Endothelial cell of umbilical vein (primary cell): ENCODE measurements around the gene LGALS13. TPM values are rescaled to one million over a fixed set of nuclear protein-coding genes. Genes with fewer than 3 reads are reported as not detected.
A peak's percentile ranks its signal among the peaks of the same experiment; 100 is the strongest.

ENCODE experiments used
- BruUV-seq: library from RNA; stranded (reverse); fragments of 400-500 nt; replicated peaks from 2 replicates; lab custom pipeline; 2021; lab: Mats Ljungman, UMichigan
- CTCF ChIA-PET: fragments of 300-600, 350-600 bp; sonication (Branson Sonifier 250); formaldehyde crosslinking; loops from one replicate; lab custom pipeline; 2021; ENCODE audit warnings: antibody characterized with exemption, inconsistent platforms; lab: Charles Lee
- POLR2A ChIA-PET: fragments of 300-600, 350-600 bp; sonication (Branson Sonifier 250); formaldehyde crosslinking; loops from one replicate; lab custom pipeline; 2021; ENCODE audit warnings: antibody characterized with exemption, inconsistent platforms; lab: Charles Lee
- DNase-seq: peaks from one replicate; pipeline ENCODE4 v3.0.0-alpha.2; 2011; ENCODE audit warnings: low read depth, low spot score
- FAIRE-seq: peaks from 2 replicates; lab custom pipeline; 2011; peaks lifted over from hg19 to GRCh38; lab: Jason Lieb, UNC
- H2AFZ ChIP-seq: 2 replicates; pipeline ENCODE4 v1.6.0; 2012; ENCODE audit warnings: low read depth, low read length, control low read depth, inconsistent platforms
- H3K27ac ChIP-seq: 2 replicates; pipeline ENCODE4 v1.5.1; 2011; ENCODE audit warnings: low read depth, mild to moderate bottlenecking, control low read depth, low read length, moderate library complexity; ENCODE audit not compliant: insufficient read depth
- H3K27me3 ChIP-seq, 2 experiments: 2 replicates each; pipeline versions ENCODE4 v1.6.0 to v1.6.1; 2011; ENCODE audit warnings: low read length in 2 of 2, mixed read lengths in 1 of 2; ENCODE audit not compliant: control insufficient read depth in 2 of 2, insufficient read depth in 2 of 2
- H3K36me3 ChIP-seq, 2 experiments: 2 replicates in 1 of 2; 3 replicates in 1 of 2; pipeline ENCODE4 v1.5.1; 2011; ENCODE audit warnings: low read length in 2 of 2, mild to moderate bottlenecking in 1 of 2, moderate library complexity in 1 of 2; ENCODE audit not compliant: control insufficient read depth in 2 of 2, insufficient read depth in 2 of 2; ENCODE audit errors: extremely low read depth in 1 of 2
- H3K4me1 ChIP-seq: 3 replicates; pipeline ENCODE4 v1.5.1; 2011; ENCODE audit warnings: mild to moderate bottlenecking, low read length; ENCODE audit not compliant: control insufficient read depth, insufficient read depth; ENCODE audit errors: extremely low read depth
- H3K4me2 ChIP-seq: 2 replicates; pipeline ENCODE4 v1.6.1; 2011; ENCODE audit warnings: low read length, control low read depth, mixed read lengths; ENCODE audit not compliant: insufficient read depth
- H3K4me3 ChIP-seq, 3 experiments: fragments of 200-600 bp in 1 of 3; sonication (generic), shearing (Covaris generic) in 1 of 3; replicated peaks in 1 of 3; 2 replicates each; pipeline ENCODE4 v1.5.1; 2011 to 2016; ENCODE audit warnings: control low read depth in 3 of 3, low read length in 3 of 3, mild to moderate bottlenecking in 2 of 3, inconsistent platforms in 1 of 3, low read depth in 1 of 3, moderate library complexity in 1 of 3; ENCODE audit not compliant: insufficient read depth in 1 of 3
- H3K79me2 ChIP-seq: 2 replicates; pipeline ENCODE4 v1.6.0; 2012; ENCODE audit warnings: low read length, inconsistent platforms; ENCODE audit not compliant: control insufficient read depth, insufficient read depth
- H3K9ac ChIP-seq: replicated peaks from 2 replicates; pipeline ENCODE3; 2011; ENCODE audit warnings: low read length, control low read depth; ENCODE audit not compliant: insufficient read depth; ENCODE audit errors: extremely low read depth
- H3K9me1 ChIP-seq: replicated peaks from 3 replicates; pipeline ENCODE4 v1.6.0; 2011; ENCODE audit warnings: mild to moderate bottlenecking, low read length; ENCODE audit not compliant: control insufficient read depth, insufficient read depth; ENCODE audit errors: extremely low read depth
- H3K9me3 ChIP-seq: replicated peaks from 2 replicates; pipeline ENCODE4 v1.5.1; 2012; ENCODE audit warnings: low read length, inconsistent platforms; ENCODE audit not compliant: control insufficient read depth, insufficient read depth
- H4K20me1 ChIP-seq: replicated peaks from 2 replicates; pipeline ENCODE3; 2011; ENCODE audit warnings: mild to moderate bottlenecking, low read length; ENCODE audit not compliant: control insufficient read depth, insufficient read depth; ENCODE audit errors: extremely low read depth
- CTCF ChIP-seq, 2 donors: IDR thresholded peaks; 1 replicate in 1 of 2; 2 replicates in 1 of 2; pipeline ENCODE4 v1.5.1; 2011; ENCODE audit warnings: low read length in 2 of 2, mild to moderate bottlenecking in 2 of 2, moderate library complexity in 2 of 2, control low read depth in 1 of 2, inconsistent platforms in 1 of 2, low read depth in 1 of 2; ENCODE audit not compliant: insufficient read depth in 1 of 2; ENCODE audit errors: extremely low read depth in 1 of 2
- EZH2 ChIP-seq: IDR thresholded peaks from 2 replicates; pipeline ENCODE4 v1.6.1; 2012; ENCODE audit warnings: borderline replicate concordance, low read depth, mild to moderate bottlenecking, moderate library complexity, low read length, inconsistent platforms; ENCODE audit not compliant: severe bottlenecking
- FOS ChIP-seq: IDR thresholded peaks from 2 replicates; pipeline ENCODE4 v1.6.1; 2011; ENCODE audit warnings: mild to moderate bottlenecking, low read length, moderate library complexity, borderline replicate concordance; ENCODE audit not compliant: insufficient read depth
- JUN ChIP-seq: IDR thresholded peaks from 2 replicates; pipeline ENCODE4 v1.6.1; 2011; ENCODE audit warnings: borderline replicate concordance, low read depth; ENCODE audit not compliant: insufficient read length, insufficient read depth
- MYC ChIP-seq: IDR thresholded peaks from one replicate; pipeline ENCODE4 v1.6.1; 2011; ENCODE audit warnings: mild to moderate bottlenecking, low read depth, low read length
- POLR2A ChIP-seq: IDR thresholded peaks from 2 replicates; pipeline ENCODE4 v1.6.1; 2012; ENCODE audit warnings: low read depth, mild to moderate bottlenecking, control low read depth, low read length
- POLR2AphosphoS5 ChIP-seq: IDR thresholded peaks from 2 replicates; pipeline ENCODE4 v1.6.1; 2012; ENCODE audit warnings: low read depth, mild to moderate bottlenecking, control low read depth, low read length, moderate library complexity; ENCODE audit not compliant: insufficient read depth
- dilution Hi-C: fragments of 300-500 bp; cut with MboI; formaldehyde crosslinking; loops from one replicate; pipeline ENCODE4 v1.15.0; 2019; ENCODE audit warnings: low sequenced_read_pairs; ENCODE audit not compliant: extremely low pct_ligation_motif_present
- intact Hi-C: fragments of 100-400 bp; cut with micrococcal nuclease; formaldehyde crosslinking; loops from one replicate; pipeline ENCODE4 v1.10.0; 2022
- polyA plus RNA-seq, 4 experiments: library from polyadenylated mRNA; depleted of rRNA in 3 of 4; stranded (reverse) in 3 of 4; unstranded in 1 of 4; fragments of >200 nt; gene quantifications; 2 replicates each; pipeline versions ENCODE4 v1.2.1 to v1.2.3, GENCODE V29; 2011 to 2012; ENCODE audit warnings: missing spikeins in 1 of 4
- total RNA-seq: library from RNA; stranded (reverse); gene quantifications from 2 replicates; pipeline ENCODE4 v1.2.3, GENCODE V29; 2021
- TF ChIP-seq, protein P1 (sequence below): IDR thresholded peaks from 2 replicates; pipeline ENCODE4 v1.6.1; 2011; ENCODE audit not compliant: insufficient read depth, insufficient read length

The LGALS13 gene
- total and polyA plus RNA-seq, 2 donors (not counting 3 experiments of a cell fraction or from before 2014, with no cell fraction given), result not detected

- CTCF ChIA-PET, result no interaction called here
- H3K4me2 ChIP-seq, result no peak overlapping the region
- no peak overlapping the region for H2AFZ ChIP-seq
- no peaks in the 10 kb centered on the region for H3K9me3 ChIP-seq
- H4K20me1 ChIP-seq, result no peaks in the 10 kb centered on the region
- H3K9me1 ChIP-seq, result no peaks in the 10 kb centered on the region
- no peak for TF ChIP-seq JUN
- TF ChIP-seq EZH2, result no peak
- TF ChIP-seq FOS, result no peak
- TF ChIP-seq, protein P1, sequence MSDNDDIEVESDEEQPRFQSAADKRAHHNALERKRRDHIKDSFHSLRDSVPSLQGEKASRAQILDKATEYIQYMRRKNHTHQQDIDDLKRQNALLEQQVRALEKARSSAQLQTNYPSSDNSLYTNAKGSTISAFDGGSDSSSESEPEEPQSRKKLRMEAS, result no peak
- TF ChIP-seq POLR2AphosphoS5, result no peak
- no peak for TF ChIP-seq POLR2A
- no TSS peak for BruUV-seq
- no peak overlapping the region for H3K27ac ChIP-seq
- POLR2A ChIA-PET, result no interaction called here
- no peaks in the 10 kb centered on the region for H3K27me3 ChIP-seq
- dilution Hi-C loops, result no loop called here
- H3K36me3 ChIP-seq, result no peaks in the 10 kb centered on the region
- intact Hi-C loops, result no loop called here
- no peaks in the 10 kb centered on the region for H3K79me2 ChIP-seq
- H3K4me1 ChIP-seq, result no peaks in the 10 kb centered on the region
- DNase-seq (peak; percentile 4), FAIRE-seq (no peak)
- no peak overlapping the region for H3K4me3 ChIP-seq
- H3K9ac ChIP-seq, result no peak overlapping the region
These were observed 12.1 kb upstream of the LGALS13 start for GRCh38 chr19:39590265-39590664.

- Histone ChIP-seq H3K36me3 (no peaks in the 10 kb centered on the region), H3K9ac (no peak overlapping the region), H3K4me1 (no peaks in the 10 kb centered on the region), H3K9me1 (no peaks in the 10 kb centered on the region), H4K20me1 (no peaks in the 10 kb centered on the region), H3K27me3 (no peaks in the 10 kb centered on the region), H3K27ac (no peak overlapping the region), H2AFZ (no peak overlapping the region), H3K4me3 (no peak overlapping the region), H3K4me2 (no peak overlapping the region), H3K79me2 (no peaks in the 10 kb centered on the region), H3K9me3 (no peaks in the 10 kb centered on the region)
- ChIA-PET POLR2A (no interaction called here), CTCF (no interaction called here)
- BruUV-seq, result no TSS peak
- dilution Hi-C loops (no loop called here), intact Hi-C loops (no loop called here)
- TF ChIP-seq CTCF (IDR thresholded peaks at IDR 0.05; ENCODE audit: extremely low read depth in 1 of 2, insufficient read depth in 1 of 2, low read depth in 1 of 2, low read length in 2 of 2) (no peak), POLR2A (no peak), MYC (no peak), EZH2 (no peak)
- DNase-seq (no peak), FAIRE-seq (no peak)
These were observed 9.9 kb upstream of the LGALS13 start for GRCh38 chr19:39592381-39592780.
